ENCODE data around the gene STX16. TPM values are rescaled to one million over a fixed set of nuclear protein-coding genes. Genes with fewer than 3 reads are reported as not detected.

STX16 gene
- total and polyA plus RNA-seq, 2 of the 13 experiments (the other 11 are each of a cell fraction or from before 2014, with no cell fraction given), result 28.0 to 72.7 TPM

DNA sequence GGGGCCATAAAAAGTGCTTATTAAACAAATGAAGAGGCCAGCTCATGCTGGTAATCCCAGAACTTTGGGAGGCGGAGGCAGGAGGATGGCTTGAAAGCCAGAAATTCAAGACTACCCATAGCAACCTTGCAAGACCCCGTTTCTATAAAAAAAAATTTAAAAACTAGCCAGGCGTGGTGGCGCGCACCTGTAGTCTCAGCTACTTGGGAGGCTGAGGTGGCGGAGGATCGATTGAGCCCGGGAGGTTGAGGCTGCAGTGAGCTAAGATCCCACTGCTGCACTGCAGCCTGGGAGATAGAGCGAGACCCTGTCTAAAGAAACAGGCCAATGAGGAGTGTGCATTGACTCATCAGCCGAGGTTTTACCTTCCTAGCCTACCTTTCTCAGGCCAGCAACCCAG is 56.7 kb downstream of the STX16 start (continued):
- TF ChIP-seq, protein P1, sequence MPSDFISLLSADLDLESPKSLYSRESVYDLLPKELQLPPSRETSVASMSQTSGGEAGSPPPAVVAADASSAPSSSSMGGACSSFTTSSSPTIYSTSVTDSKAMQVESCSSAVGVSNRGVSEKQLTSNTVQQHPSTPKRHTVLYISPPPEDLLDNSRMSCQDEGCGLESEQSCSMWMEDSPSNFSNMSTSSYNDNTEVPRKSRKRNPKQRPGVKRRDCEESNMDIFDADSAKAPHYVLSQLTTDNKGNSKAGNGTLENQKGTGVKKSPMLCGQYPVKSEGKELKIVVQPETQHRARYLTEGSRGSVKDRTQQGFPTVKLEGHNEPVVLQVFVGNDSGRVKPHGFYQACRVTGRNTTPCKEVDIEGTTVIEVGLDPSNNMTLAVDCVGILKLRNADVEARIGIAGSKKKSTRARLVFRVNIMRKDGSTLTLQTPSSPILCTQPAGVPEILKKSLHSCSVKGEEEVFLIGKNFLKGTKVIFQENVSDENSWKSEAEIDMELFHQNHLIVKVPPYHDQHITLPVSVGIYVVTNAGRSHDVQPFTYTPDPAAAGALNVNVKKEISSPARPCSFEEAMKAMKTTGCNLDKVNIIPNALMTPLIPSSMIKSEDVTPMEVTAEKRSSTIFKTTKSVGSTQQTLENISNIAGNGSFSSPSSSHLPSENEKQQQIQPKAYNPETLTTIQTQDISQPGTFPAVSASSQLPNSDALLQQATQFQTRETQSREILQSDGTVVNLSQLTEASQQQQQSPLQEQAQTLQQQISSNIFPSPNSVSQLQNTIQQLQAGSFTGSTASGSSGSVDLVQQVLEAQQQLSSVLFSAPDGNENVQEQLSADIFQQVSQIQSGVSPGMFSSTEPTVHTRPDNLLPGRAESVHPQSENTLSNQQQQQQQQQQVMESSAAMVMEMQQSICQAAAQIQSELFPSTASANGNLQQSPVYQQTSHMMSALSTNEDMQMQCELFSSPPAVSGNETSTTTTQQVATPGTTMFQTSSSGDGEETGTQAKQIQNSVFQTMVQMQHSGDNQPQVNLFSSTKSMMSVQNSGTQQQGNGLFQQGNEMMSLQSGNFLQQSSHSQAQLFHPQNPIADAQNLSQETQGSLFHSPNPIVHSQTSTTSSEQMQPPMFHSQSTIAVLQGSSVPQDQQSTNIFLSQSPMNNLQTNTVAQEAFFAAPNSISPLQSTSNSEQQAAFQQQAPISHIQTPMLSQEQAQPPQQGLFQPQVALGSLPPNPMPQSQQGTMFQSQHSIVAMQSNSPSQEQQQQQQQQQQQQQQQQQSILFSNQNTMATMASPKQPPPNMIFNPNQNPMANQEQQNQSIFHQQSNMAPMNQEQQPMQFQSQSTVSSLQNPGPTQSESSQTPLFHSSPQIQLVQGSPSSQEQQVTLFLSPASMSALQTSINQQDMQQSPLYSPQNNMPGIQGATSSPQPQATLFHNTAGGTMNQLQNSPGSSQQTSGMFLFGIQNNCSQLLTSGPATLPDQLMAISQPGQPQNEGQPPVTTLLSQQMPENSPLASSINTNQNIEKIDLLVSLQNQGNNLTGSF (CRISPR knock-in tag; IDR thresholded peaks at IDR 0.05), result no peak

DNA sequence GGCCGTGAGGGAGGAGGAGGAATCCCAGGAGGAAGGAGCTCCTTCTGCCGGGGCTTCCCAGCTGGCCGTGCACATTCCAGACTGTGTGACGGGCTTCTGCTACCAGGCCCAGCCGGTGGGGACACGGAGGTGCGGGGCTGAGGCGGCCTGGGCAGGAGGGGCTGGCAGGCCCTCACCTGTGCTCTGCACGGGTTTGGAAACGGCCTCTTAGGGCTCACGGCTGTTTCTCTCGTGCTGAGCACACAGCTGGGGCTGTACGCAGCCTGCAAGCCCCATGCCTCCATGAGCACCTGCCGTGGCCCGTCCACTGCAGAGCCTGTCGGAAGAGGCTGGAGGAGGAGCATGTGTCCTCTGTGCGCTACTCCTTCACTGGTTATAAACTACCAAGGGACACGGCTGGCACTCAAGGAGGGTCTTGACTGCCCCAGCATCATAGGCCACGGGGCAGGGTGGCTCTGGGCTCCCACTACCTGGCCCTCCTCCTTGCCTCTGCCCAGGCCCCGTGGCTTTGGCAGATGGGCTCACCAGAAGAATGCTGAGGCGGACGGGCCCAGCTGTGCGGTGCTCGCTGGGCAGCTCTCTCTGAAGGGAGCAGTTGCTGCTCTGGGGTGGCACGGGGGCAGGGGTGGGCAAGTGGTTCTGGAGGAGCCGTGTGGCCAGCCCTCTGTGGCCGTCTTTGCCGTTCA is 57.3 kb downstream of the STX16 start:
- Histone ChIP-seq H3K36me3 (replicated peaks in 1 of 2; ENCODE audit: control insufficient read depth in 1 of 2, insufficient read depth in 2 of 2, low read length in 2 of 2) (peaks cover 3 to 9% of the 10 kb centered on the region in 2 experiments; a peak in 4 of 5 replicates), H3K4me1 (ENCODE audit: insufficient read depth, low read length) (no peaks in the 10 kb centered on the region), H3K4me2 (ENCODE audit: low read depth, low read length) (no peak overlapping the region), H2AFZ (ENCODE audit: low read length) (no peak overlapping the region), H3K27ac (ENCODE audit: extremely low read length, insufficient read depth, low read length) (no peak overlapping the region), H3K9ac (ENCODE audit: insufficient read depth, low read depth, low read length) (no peak overlapping the region), H3K79me2 (ENCODE audit: insufficient read depth, low read length) (no peaks in the 10 kb centered on the region), H3K4me3 (replicated peaks in 1 of 3; ENCODE audit: insufficient read depth in 1 of 3, low read depth in 2 of 3, low read length in 3 of 3) (no peak overlapping the region), H3K9me3 (ENCODE audit: low read length) (no peaks in the 10 kb centered on the region), H4K20me1 (ENCODE audit: insufficient read depth, low read length) (no peaks in the 10 kb centered on the region; the same call in 1 of the 2 replicates), H3K27me3 (ENCODE audit: control insufficient read depth in 1 of 2, insufficient read depth in 2 of 2, low read length in 2 of 2) (no peaks in the 10 kb centered on the region)
- ChIA-PET POLR2A (no interaction called here), CTCF (ENCODE audit: low intra/inter-chr PET ratio, low total read pairs) (no interaction called here)
- BruUV-seq (replicated peaks), result no TSS peak
- TF ChIP-seq KLF13 (CRISPR knock-in tag; IDR thresholded peaks at IDR 0.05) (no peak), ZNF570 (CRISPR knock-in tag; IDR thresholded peaks at IDR 0.05; ENCODE audit: borderline replicate concordance) (no peak), ZNF556 (CRISPR knock-in tag; IDR thresholded peaks at IDR 0.05; ENCODE audit: borderline replicate concordance) (no peak), ZBTB8A (CRISPR knock-in tag; IDR thresholded peaks at IDR 0.05; ENCODE audit: borderline replicate concordance, low read depth) (no peak), DNMT1 (CRISPR knock-in tag; IDR thresholded peaks at IDR 0.05) (0 out of 2 replicates have a peak, but pooled peaks have one; percentile 11), TBX3 (IDR thresholded peaks at IDR 0.05; ENCODE audit: borderline replicate concordance) (no peak), NFE2L2 (IDR thresholded peaks at IDR 0.05; ENCODE audit: low read length) (no peak), AGO2 (optimal IDR thresholded peaks at IDR 0.05; ENCODE audit: low read depth, low read length) (peak; percentile 68), SMAD3 (CRISPR knock-in tag; IDR thresholded peaks at IDR 0.05) (no peak), HDAC6 (IDR thresholded peaks at IDR 0.05; ENCODE audit: low read depth, low read length) (no peak), NR2F1 (CRISPR knock-in tag; IDR thresholded peaks at IDR 0.05) (no peak), RBAK (CRISPR knock-in tag; IDR thresholded peaks at IDR 0.05) (no peak)
- TF ChIP-seq, protein P2, sequence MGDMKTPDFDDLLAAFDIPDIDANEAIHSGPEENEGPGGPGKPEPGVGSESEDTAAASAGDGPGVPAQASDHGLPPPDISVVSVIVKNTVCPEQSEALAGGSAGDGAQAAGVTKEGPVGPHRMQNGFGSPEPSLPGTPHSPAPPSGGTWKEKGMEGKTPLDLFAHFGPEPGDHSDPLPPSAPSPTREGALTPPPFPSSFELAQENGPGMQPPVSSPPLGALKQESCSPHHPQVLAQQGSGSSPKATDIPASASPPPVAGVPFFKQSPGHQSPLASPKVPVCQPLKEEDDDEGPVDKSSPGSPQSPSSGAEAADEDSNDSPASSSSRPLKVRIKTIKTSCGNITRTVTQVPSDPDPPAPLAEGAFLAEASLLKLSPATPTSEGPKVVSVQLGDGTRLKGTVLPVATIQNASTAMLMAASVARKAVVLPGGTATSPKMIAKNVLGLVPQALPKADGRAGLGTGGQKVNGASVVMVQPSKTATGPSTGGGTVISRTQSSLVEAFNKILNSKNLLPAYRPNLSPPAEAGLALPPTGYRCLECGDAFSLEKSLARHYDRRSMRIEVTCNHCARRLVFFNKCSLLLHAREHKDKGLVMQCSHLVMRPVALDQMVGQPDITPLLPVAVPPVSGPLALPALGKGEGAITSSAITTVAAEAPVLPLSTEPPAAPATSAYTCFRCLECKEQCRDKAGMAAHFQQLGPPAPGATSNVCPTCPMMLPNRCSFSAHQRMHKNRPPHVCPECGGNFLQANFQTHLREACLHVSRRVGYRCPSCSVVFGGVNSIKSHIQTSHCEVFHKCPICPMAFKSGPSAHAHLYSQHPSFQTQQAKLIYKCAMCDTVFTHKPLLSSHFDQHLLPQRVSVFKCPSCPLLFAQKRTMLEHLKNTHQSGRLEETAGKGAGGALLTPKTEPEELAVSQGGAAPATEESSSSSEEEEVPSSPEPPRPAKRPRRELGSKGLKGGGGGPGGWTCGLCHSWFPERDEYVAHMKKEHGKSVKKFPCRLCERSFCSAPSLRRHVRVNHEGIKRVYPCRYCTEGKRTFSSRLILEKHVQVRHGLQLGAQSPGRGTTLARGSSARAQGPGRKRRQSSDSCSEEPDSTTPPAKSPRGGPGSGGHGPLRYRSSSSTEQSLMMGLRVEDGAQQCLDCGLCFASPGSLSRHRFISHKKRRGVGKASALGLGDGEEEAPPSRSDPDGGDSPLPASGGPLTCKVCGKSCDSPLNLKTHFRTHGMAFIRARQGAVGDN (CRISPR knock-in tag; IDR thresholded peaks at IDR 0.05), result 0 out of 2 replicates have a peak, but pooled peaks have one; percentile 8
- in situ Hi-C loops (cut with HindIII; ENCODE audit: extremely low pct_ligation_motif_present, low pct_unique_long_range_greater_than_20kb) (no loop called here), intact Hi-C loops (cut with micrococcal nuclease; ENCODE audit: unreplicated experiment) (no loop called here)
- 94% methylated on average over 26 of the region's 28 CpGs for WGBS (ENCODE audit: low lambda C conversion rate)
- DNase-seq (ENCODE audit: low spot score) (no peak), FAIRE-seq (no peak), ATAC-seq (no peak)
